Liver (tissue), 9 donors: ENCODE results near the gene PNMA8A. TPM values are rescaled to one million over a fixed set of nuclear protein-coding genes. Genes with fewer than 3 reads are reported as not detected.

Experiments
- DNase-seq: peaks from one replicate; pipeline ENCODE4 v3.0.0-alpha.2; 2017; ENCODE audit warnings: low spot score
- H3K27ac ChIP-seq, 2 donors: one replicate each; pipeline ENCODE4 v1.7.0; 2013; ENCODE audit warnings: inconsistent platforms in 2 of 2, low read length in 2 of 2, control low read depth in 1 of 2, low read depth in 1 of 2, mild to moderate bottlenecking in 1 of 2
- H3K27me3 ChIP-seq, 4 donors: one replicate each; pipeline versions ENCODE4 v1.6.1 to v1.7.0; 2013; ENCODE audit warnings: low read length in 3 of 4, inconsistent platforms in 1 of 4, mild to moderate bottlenecking in 1 of 4, moderate library complexity in 1 of 4; ENCODE audit not compliant: control insufficient read depth in 4 of 4, insufficient read depth in 4 of 4
- H3K36me3 ChIP-seq, 4 donors: one replicate each; pipeline versions ENCODE4 v1.6.1 to v1.7.0; 2013; ENCODE audit warnings: low read length in 3 of 4, mild to moderate bottlenecking in 3 of 4, low read depth in 1 of 4, moderate library complexity in 1 of 4; ENCODE audit not compliant: control insufficient read depth in 4 of 4, insufficient read depth in 3 of 4
- H3K4me1 ChIP-seq, 4 donors: one replicate each; pipeline versions ENCODE4 v1.6.1 to v1.7.0; 2013; ENCODE audit warnings: low read length in 3 of 4, mild to moderate bottlenecking in 3 of 4, moderate library complexity in 1 of 4; ENCODE audit not compliant: control insufficient read depth in 4 of 4, insufficient read depth in 4 of 4
- H3K4me3 ChIP-seq, 3 donors: one replicate each; pipeline versions ENCODE4 v1.6.1 to v1.7.0; 2013; ENCODE audit warnings: low read length in 3 of 3, control low read depth in 1 of 3, low read depth in 1 of 3, mild to moderate bottlenecking in 1 of 3
- H3K9ac ChIP-seq, 2 donors: one replicate each; pipeline ENCODE4 v1.7.0; 2013; ENCODE audit warnings: low read length in 2 of 2, mild to moderate bottlenecking in 2 of 2, moderate library complexity in 2 of 2, control low read depth in 1 of 2, low read depth in 1 of 2
- H3K9me3 ChIP-seq, 4 donors: one replicate each; pipeline versions ENCODE4 v1.6.1 to v1.7.0; 2013; ENCODE audit warnings: low read length in 3 of 4; ENCODE audit not compliant: control insufficient read depth in 4 of 4
- ATF3 ChIP-seq: IDR thresholded peaks from 2 replicates; pipeline ENCODE4 v1.6.1; 2016; ENCODE audit warnings: antibody characterized with exemption
- EGR1 ChIP-seq, 2 donors: IDR thresholded peaks; 2 replicates each; pipeline ENCODE4 v1.6.1; 2016 to 2018; ENCODE audit warnings: antibody characterized with exemption in 2 of 2, low read depth in 2 of 2
- FOXA1 ChIP-seq: IDR thresholded peaks from 2 replicates; pipeline ENCODE4 v1.6.1; 2016; ENCODE audit warnings: antibody characterized with exemption
- FOXA2 ChIP-seq: IDR thresholded peaks from 2 replicates; pipeline ENCODE4 v1.6.1; 2016; ENCODE audit warnings: antibody characterized with exemption
- GABPA ChIP-seq, 2 donors: IDR thresholded peaks in 1 of 2; conservative IDR thresholded peaks in 1 of 2; 2 replicates each; pipeline ENCODE4 v1.6.1; 2016; ENCODE audit warnings: antibody characterized with exemption in 2 of 2, mild to moderate bottlenecking in 1 of 2, moderate library complexity in 1 of 2
- HNF4A ChIP-seq, 2 donors: conservative IDR thresholded peaks; 2 replicates each; pipeline ENCODE4 v1.6.1; 2016; ENCODE audit warnings: antibody characterized with exemption in 2 of 2, mild to moderate bottlenecking in 2 of 2
- JUND ChIP-seq, 2 donors: IDR thresholded peaks; 2 replicates each; pipeline ENCODE4 v1.6.1; 2016; ENCODE audit warnings: antibody characterized with exemption in 2 of 2
- MAX ChIP-seq: IDR thresholded peaks from 2 replicates; pipeline ENCODE4 v1.6.1; 2016; ENCODE audit warnings: antibody characterized with exemption
- NR2F2 ChIP-seq: IDR thresholded peaks from 2 replicates; pipeline ENCODE4 v1.6.1; 2016; ENCODE audit warnings: antibody characterized with exemption
- RAD21 ChIP-seq, 2 donors: IDR thresholded peaks; 2 replicates each; pipeline ENCODE4 v1.6.1; 2016; ENCODE audit warnings: antibody characterized with exemption in 2 of 2, mild to moderate bottlenecking in 2 of 2
- REST ChIP-seq: IDR thresholded peaks from 2 replicates; pipeline ENCODE4 v1.6.1; 2016; ENCODE audit warnings: antibody characterized with exemption, mild to moderate bottlenecking
- RXRA ChIP-seq, 2 donors: IDR thresholded peaks; 2 replicates each; pipeline ENCODE4 v1.6.1; 2017 to 2018; ENCODE audit warnings: antibody characterized with exemption in 2 of 2, mild to moderate bottlenecking in 1 of 2
- SP1 ChIP-seq: IDR thresholded peaks from 2 replicates; pipeline ENCODE4 v1.6.1; 2018; ENCODE audit warnings: antibody characterized with exemption, mild to moderate bottlenecking
- TAF1 ChIP-seq: conservative IDR thresholded peaks from 2 replicates; pipeline ENCODE4 v1.6.1; 2016; ENCODE audit warnings: antibody characterized with exemption, mild to moderate bottlenecking
- YY1 ChIP-seq: IDR thresholded peaks from 2 replicates; pipeline ENCODE4 v1.6.1; 2016; ENCODE audit warnings: antibody characterized with exemption, mild to moderate bottlenecking
- ZBTB33 ChIP-seq: IDR thresholded peaks from 2 replicates; pipeline ENCODE4 v1.6.1; 2016; ENCODE audit warnings: antibody characterized with exemption
- WGBS: extraction: QIAGEN DNeasy Blood & Tissue Kit; methylation state at CpG from one replicate; pipeline ENCODE4 v1.1.7; 2013; 5-methylcytosine and 5-hydroxymethylcytosine counted together
- polyA plus RNA-seq, 2 donors: library from polyadenylated mRNA; stranded (reverse) in 1 of 2; unstranded in 1 of 2; fragments of 200-250 nt in 1 of 2; fragments of >200 nt in 1 of 2; fragmentation: Nextera tagmentation in 1 of 2; extraction: Ambion mirVana in 1 of 2; gene quantifications; one replicate each; pipeline versions ENCODE4 v1.2.1 to v1.2.3, GENCODE V29; 2013 to 2015
- total RNA-seq, 2 donors: library from RNA; depleted of rRNA; stranded (reverse); fragments of >200 nt; gene quantifications; one replicate each; pipeline ENCODE4 v1.2.3, GENCODE V29; 2014
- TF ChIP-seq, protein P1 (sequence below): fragments of 150-350 bp; IDR thresholded peaks from 2 replicates; pipeline ENCODE4 v1.5.1; 2017; ENCODE audit warnings: improper control_type of control experiment, low read depth, low read length; ENCODE audit not compliant: missing input control
- donor health status: healthy.
- donor health status: healthy.
- donor health status: healthy.
- donor health status: healthy.
- donor health status: healthy.

Gene PNMA8A
- total and polyA plus RNA-seq, 4 donors: 0.17 to 0.93 (median 0.22) TPM; not detected in 1

- WGBS: 67% methylated on average over 16 of the region's 16 CpGs
- H3K9ac ChIP-seq: no peak overlapping the region
- no peak overlapping the region for H3K4me3 ChIP-seq
- DNase-seq: no peak
- H3K9me3 ChIP-seq: no peaks in the 10 kb centered on the region
- no peak overlapping the region for H3K27ac ChIP-seq
- H3K4me1 ChIP-seq: no peaks in the 10 kb centered on the region
- TF ChIP-seq EGR1 (IDR thresholded peaks at IDR 0.05; ENCODE audit: low read depth in 2 of 2) (no peak), ZBTB33 (no peak), YY1 (no peak), REST (no peak), SP1 (no peak), TAF1 (no peak), RXRA (IDR thresholded peaks at IDR 0.05) (no peak), JUND (IDR thresholded peaks at IDR 0.05) (no peak), NR2F2 (no peak), GABPA (IDR thresholded peaks at IDR 0.05 in 1 of 2, conservative IDR thresholded peaks at IDR 0.05 in 1 of 2) (no peak), MAX (no peak), FOXA1 (no peak), RAD21 (IDR thresholded peaks at IDR 0.05) (no peak), ATF3 (no peak), FOXA2 (no peak), HNF4A (conservative IDR thresholded peaks at IDR 0.05) (no peak)
- TF ChIP-seq, protein P1, sequence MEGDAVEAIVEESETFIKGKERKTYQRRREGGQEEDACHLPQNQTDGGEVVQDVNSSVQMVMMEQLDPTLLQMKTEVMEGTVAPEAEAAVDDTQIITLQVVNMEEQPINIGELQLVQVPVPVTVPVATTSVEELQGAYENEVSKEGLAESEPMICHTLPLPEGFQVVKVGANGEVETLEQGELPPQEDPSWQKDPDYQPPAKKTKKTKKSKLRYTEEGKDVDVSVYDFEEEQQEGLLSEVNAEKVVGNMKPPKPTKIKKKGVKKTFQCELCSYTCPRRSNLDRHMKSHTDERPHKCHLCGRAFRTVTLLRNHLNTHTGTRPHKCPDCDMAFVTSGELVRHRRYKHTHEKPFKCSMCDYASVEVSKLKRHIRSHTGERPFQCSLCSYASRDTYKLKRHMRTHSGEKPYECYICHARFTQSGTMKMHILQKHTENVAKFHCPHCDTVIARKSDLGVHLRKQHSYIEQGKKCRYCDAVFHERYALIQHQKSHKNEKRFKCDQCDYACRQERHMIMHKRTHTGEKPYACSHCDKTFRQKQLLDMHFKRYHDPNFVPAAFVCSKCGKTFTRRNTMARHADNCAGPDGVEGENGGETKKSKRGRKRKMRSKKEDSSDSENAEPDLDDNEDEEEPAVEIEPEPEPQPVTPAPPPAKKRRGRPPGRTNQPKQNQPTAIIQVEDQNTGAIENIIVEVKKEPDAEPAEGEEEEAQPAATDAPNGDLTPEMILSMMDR: no peak
- H3K27me3 ChIP-seq: peaks cover 0 to 1% (median 0%) of the 10 kb centered on the region in 4 donors
- H3K36me3 ChIP-seq: no peaks in the 10 kb centered on the region
Observed at GRCh38 chr19:46481223-46481848, 10.0 kb upstream of the PNMA8A start.
